Measurements from ENCODE around the gene IGF1R.
"Not testable (repeated sequence)": the region's sequence is repeated elsewhere in the genome, so short reads cannot be mapped to it uniquely, and the experiment has no call there.

Gene IGF1R

GRCh38 chr15:98953000-98953787, 304.9 kb downstream of the IGF1R start:
- no peak for DNase-seq

- DNase-seq = no peak
Measured at GRCh38 chr15:98953968-98954367, 305.6 kb downstream of the IGF1R start.

GRCh38 chr15:98954411-98954810, 306.1 kb downstream of the IGF1R start:
- no peak for DNase-seq

GRCh38 chr15:98955331-98955730, 307.0 kb downstream of the IGF1R start:
- no peak for DNase-seq

- DNase-seq = no peak
Measured at GRCh38 chr15:98955961-98956723, 307.8 kb downstream of the IGF1R start.

GRCh38 chr15:98956796-98957553, 308.6 kb downstream of the IGF1R start:
- DNase-seq = no peak

- no peak for DNase-seq
Measured at GRCh38 chr15:98957655-98958054, 309.3 kb downstream of the IGF1R start.

GRCh38 chr15:98958076-98958475, 309.7 kb downstream of the IGF1R start:
- no peak for DNase-seq

- no peak for DNase-seq
Measured at GRCh38 chr15:98958918-98959639, 310.7 kb downstream of the IGF1R start.

GRCh38 chr15:98959640-98960007, 311.3 kb downstream of the IGF1R start:
- DNase-seq = no peak

GRCh38 chr15:98960555-98961050, 312.3 kb downstream of the IGF1R start:
- no peak for DNase-seq

- no peak for DNase-seq
Measured at GRCh38 chr15:98963444-98963843, 315.1 kb downstream of the IGF1R start.

GRCh38 chr15:98964466-98965133, 316.3 kb downstream of the IGF1R start:
- DNase-seq = no peak

GRCh38 chr15:98965134-98965491, 316.8 kb downstream of the IGF1R start:
- not testable (repeated sequence) for DNase-seq

GRCh38 chr15:98965597-98965996, 317.3 kb downstream of the IGF1R start:
- DNase-seq = no peak

- DNase-seq = no peak
Measured at GRCh38 chr15:98966091-98966787, 317.9 kb downstream of the IGF1R start.

GRCh38 chr15:98967096-98967495, 318.8 kb downstream of the IGF1R start:
- no peak for DNase-seq

- no peak for DNase-seq
Measured at GRCh38 chr15:98967916-98968315, 319.6 kb downstream of the IGF1R start.

GRCh38 chr15:98968576-98968975, 320.2 kb downstream of the IGF1R start:
- no peak for DNase-seq

GRCh38 chr15:98969126-98969735, 320.9 kb downstream of the IGF1R start:
- DNase-seq = no peak

GRCh38 chr15:98970799-98971198, 322.5 kb downstream of the IGF1R start:
- DNase-seq = no peak
